ENCODE data around the gene GALNT17.

- TF ChIP-seq CTCF (IDR thresholded peaks at IDR 0.05): no peak
- TF ChIP-seq POLR2A (IDR thresholded peaks at IDR 0.05): no peak
Measured at GRCh38 chr7:71198887-71199286, 66.9 kb downstream of the GALNT17 start.
